ENCODE measurements around the gene POLD4. TPM values are rescaled to one million over a fixed set of nuclear protein-coding genes. Genes with fewer than 3 reads are reported as not detected.

The POLD4 gene
- total and polyA plus RNA-seq, 2 of the 13 experiments (the other 11 are each of a cell fraction or from before 2014, with no cell fraction given), result 10.5 to 27.4 TPM

DNA sequence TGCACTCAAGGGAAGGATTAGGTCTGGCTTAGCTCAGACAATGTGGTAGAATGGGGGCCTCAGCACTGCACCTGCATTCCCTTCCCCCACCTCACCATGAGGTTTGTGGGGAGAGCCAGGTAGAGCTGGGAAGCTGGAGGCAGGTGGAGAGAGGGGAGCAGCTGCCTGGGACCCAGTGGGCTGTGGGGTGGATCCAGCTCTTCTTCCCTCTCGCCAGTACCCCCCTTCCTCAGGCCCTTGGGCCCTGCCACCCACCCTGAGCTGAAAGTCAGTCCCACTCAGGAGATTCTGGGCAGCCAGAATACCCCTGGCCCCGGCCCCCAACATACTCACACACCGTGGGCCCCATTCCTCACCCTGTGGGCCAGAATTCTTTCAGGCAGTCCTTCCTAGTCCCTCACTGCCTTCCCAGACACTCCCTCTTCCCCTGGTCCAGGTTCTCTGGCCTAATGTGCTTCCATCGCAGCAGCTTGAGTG, 3.1 kb upstream of the POLD4 start:
- FAIRE-seq (no peak), ATAC-seq (no peak), DNase-seq (ENCODE audit: low spot score) (no peak)
- H3K36me3 ChIP-seq (replicated peaks in 1 of 2; ENCODE audit: control insufficient read depth in 1 of 2, insufficient read depth in 2 of 2, low read length in 2 of 2), result no peaks in the 10 kb centered on the region
- BruUV-seq (replicated peaks), result no TSS peak
- peaks cover 46% of the 10 kb centered on the region for H3K4me1 ChIP-seq (ENCODE audit: insufficient read depth, low read length)
- no peak overlapping the region for H3K27ac ChIP-seq (ENCODE audit: extremely low read length, insufficient read depth, low read length)
- in situ Hi-C loops (cut with HindIII; ENCODE audit: extremely low pct_ligation_motif_present, low pct_unique_long_range_greater_than_20kb), result no loop called here
- H3K9me3 ChIP-seq (ENCODE audit: low read length), result no peaks in the 10 kb centered on the region
- no peaks in the 10 kb centered on the region for H3K27me3 ChIP-seq (ENCODE audit: control insufficient read depth in 1 of 2, insufficient read depth in 2 of 2, low read length in 2 of 2)
- H4K20me1 ChIP-seq (ENCODE audit: insufficient read depth, low read length), result no peaks in the 10 kb centered on the region
- CTCF ChIA-PET (ENCODE audit: low intra/inter-chr PET ratio, low total read pairs), result interaction anchor here (0.6 to 4.1 kb wide), 3 partner anchors 12 to 26 kb away, joined by 3 to 45 read pairs (median 9); partner anchors contain the start of gene CLCF1
- 0 out of 2 replicates have a peak, but pooled peaks have one; percentile 30 for TF ChIP-seq HOXD1 (CRISPR knock-in tag; IDR thresholded peaks at IDR 0.05)
- TF ChIP-seq, protein P1, sequence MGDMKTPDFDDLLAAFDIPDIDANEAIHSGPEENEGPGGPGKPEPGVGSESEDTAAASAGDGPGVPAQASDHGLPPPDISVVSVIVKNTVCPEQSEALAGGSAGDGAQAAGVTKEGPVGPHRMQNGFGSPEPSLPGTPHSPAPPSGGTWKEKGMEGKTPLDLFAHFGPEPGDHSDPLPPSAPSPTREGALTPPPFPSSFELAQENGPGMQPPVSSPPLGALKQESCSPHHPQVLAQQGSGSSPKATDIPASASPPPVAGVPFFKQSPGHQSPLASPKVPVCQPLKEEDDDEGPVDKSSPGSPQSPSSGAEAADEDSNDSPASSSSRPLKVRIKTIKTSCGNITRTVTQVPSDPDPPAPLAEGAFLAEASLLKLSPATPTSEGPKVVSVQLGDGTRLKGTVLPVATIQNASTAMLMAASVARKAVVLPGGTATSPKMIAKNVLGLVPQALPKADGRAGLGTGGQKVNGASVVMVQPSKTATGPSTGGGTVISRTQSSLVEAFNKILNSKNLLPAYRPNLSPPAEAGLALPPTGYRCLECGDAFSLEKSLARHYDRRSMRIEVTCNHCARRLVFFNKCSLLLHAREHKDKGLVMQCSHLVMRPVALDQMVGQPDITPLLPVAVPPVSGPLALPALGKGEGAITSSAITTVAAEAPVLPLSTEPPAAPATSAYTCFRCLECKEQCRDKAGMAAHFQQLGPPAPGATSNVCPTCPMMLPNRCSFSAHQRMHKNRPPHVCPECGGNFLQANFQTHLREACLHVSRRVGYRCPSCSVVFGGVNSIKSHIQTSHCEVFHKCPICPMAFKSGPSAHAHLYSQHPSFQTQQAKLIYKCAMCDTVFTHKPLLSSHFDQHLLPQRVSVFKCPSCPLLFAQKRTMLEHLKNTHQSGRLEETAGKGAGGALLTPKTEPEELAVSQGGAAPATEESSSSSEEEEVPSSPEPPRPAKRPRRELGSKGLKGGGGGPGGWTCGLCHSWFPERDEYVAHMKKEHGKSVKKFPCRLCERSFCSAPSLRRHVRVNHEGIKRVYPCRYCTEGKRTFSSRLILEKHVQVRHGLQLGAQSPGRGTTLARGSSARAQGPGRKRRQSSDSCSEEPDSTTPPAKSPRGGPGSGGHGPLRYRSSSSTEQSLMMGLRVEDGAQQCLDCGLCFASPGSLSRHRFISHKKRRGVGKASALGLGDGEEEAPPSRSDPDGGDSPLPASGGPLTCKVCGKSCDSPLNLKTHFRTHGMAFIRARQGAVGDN (CRISPR knock-in tag; IDR thresholded peaks at IDR 0.05), result peak; percentile 16; the same call in 1 of the 2 replicates
- no peak for TF ChIP-seq SOX6 (IDR thresholded peaks at IDR 0.05)
- 0 out of 2 replicates have a peak, but pooled peaks have one; percentile 24 for TF ChIP-seq SOX6 (CRISPR knock-in tag; IDR thresholded peaks at IDR 0.05)
- 0 out of 2 replicates have a peak, but pooled peaks have one; percentile 46 for TF ChIP-seq ZNF749 (CRISPR knock-in tag; IDR thresholded peaks at IDR 0.05; ENCODE audit: borderline replicate concordance)
- no peak for TF ChIP-seq ZNF121 (CRISPR knock-in tag; IDR thresholded peaks at IDR 0.05)
- POLR2A ChIA-PET, result interaction anchor here (1.8 to 9.7 kb wide), 2 partner anchors 22 to 36 kb away, joined by 5 to 365 read pairs; partner anchors contain the start of genes CLCF1 and RAD9A
- 0% methylated on average over 3 of the region's 4 CpGs for WGBS (ENCODE audit: low lambda C conversion rate)
- H3K9ac ChIP-seq (ENCODE audit: insufficient read depth, low read depth, low read length), result peak overlapping the region; percentile 63
- H3K4me2 ChIP-seq (ENCODE audit: low read depth, low read length), result peak overlapping the region; percentile 96
- intact Hi-C loops (cut with micrococcal nuclease; ENCODE audit: unreplicated experiment), result loop anchor here (1.0 kb wide), 1 partner anchor 17 kb away; the partner anchor contains the start of gene CLCF1
- H3K4me3 ChIP-seq (replicated peaks in 1 of 3; ENCODE audit: insufficient read depth in 1 of 3, low read depth in 2 of 3, low read length in 3 of 3), result peak overlapping the region in 2 of 3 experiments; percentile 10 to 90; a peak in 1 of 6 replicates
- no peaks in the 10 kb centered on the region for H3K79me2 ChIP-seq (ENCODE audit: insufficient read depth, low read length)
- H2AFZ ChIP-seq (ENCODE audit: low read length), result no peak overlapping the region
